Ovary (tissue), 9 donors: ENCODE measurements around the gene PODXL2. TPM values are rescaled to one million over a fixed set of nuclear protein-coding genes. Genes with fewer than 3 reads are reported as not detected.

Experiments
- DNase-seq, 5 donors: peaks; one replicate each; pipeline ENCODE4 v3.0.0-alpha.2; 2019 to 2020
- H3K27ac ChIP-seq, 2 donors: fragments of 200-600 bp; one replicate each; pipeline versions ENCODE4 v1.5.1 to v1.8.0; 2019 to 2022
- H3K27me3 ChIP-seq: fragments of 200-600 bp; one replicate; pipeline ENCODE4 v1.8.0; 2022
- H3K36me3 ChIP-seq: fragments of 200-600 bp; sonication (generic); one replicate; pipeline ENCODE4 v1.5.1; 2019
- H3K4me1 ChIP-seq: one replicate; pipeline ENCODE4 v1.8.1; 2013; ENCODE audit warnings: mild to moderate bottlenecking, moderate library complexity; ENCODE audit not compliant: insufficient read depth
- H3K4me3 ChIP-seq: fragments of 200-600 bp; sonication (generic); one replicate; pipeline ENCODE4 v1.5.1; 2017
- H3K9me3 ChIP-seq, 2 donors: fragments of 200-600 bp in 1 of 2; sonication (generic) in 1 of 2; one replicate each; pipeline versions ENCODE4 v1.5.1 to v1.8.1; 2013 to 2019; ENCODE audit warnings: mild to moderate bottlenecking in 1 of 2, moderate library complexity in 1 of 2
- CTCF ChIP-seq, 3 donors: fragments of 450-650 bp in 2 of 3; fragments of 200-600 bp in 1 of 3; IDR thresholded peaks; one replicate each; pipeline versions ENCODE4 v1.5.1 to v1.8.0; 2016 to 2022; ENCODE audit warnings: antibody characterized with exemption in 3 of 3, mild to moderate bottlenecking in 1 of 3
- EP300 ChIP-seq: sonication (generic); formaldehyde crosslinking; IDR thresholded peaks from one replicate; pipeline ENCODE4 v1.6.1; 2017; ENCODE audit warnings: antibody characterized with exemption
- POLR2A ChIP-seq: fragments of 450-650 bp; IDR thresholded peaks from one replicate; pipeline ENCODE4 v1.6.1; 2017; ENCODE audit warnings: antibody characterized with exemption, mild to moderate bottlenecking, moderate library complexity
- WGBS, 3 donors: extraction: QIAGEN DNeasy Blood & Tissue Kit in 1 of 3; methylation state at CpG; one replicate each; pipeline versions ENCODE4 v1.1.5 to v1.1.7; 2013 to 2017; 5-methylcytosine and 5-hydroxymethylcytosine counted together
- intact Hi-C, 4 donors: fragments of 100-400 bp; cut with DNase I; formaldehyde crosslinking; loops; one replicate each; pipeline versions ENCODE4 v1.11.0 to v1.15.1; 2022 to 2023
- polyA plus RNA-seq, 2 donors: library from polyadenylated mRNA; stranded (reverse); fragments of 200-250 nt in 1 of 2; fragments of 350-450 nt in 1 of 2; fragmentation: Illumina TruSeq in 1 of 2; extraction: RNeasy Lipid Tissue Mini Kit (QIAGEN cat#74804) in 1 of 2; gene quantifications; one replicate each; pipeline ENCODE4 v1.2.3, GENCODE V29; 2013 to 2014
- total RNA-seq, 7 donors: library from RNA; depleted of rRNA in 2 of 7; stranded (reverse); fragments of >200 nt in 2 of 7; fragmentation: NEBNext Ultra II Directional in 3 of 7; extraction: Animal tissue kit (Norgen Biotek cat#: 25700) in 3 of 7; gene quantifications; one replicate each; pipeline versions ENCODE4 v1.1.0 to v1.2.4, GENCODE V29; 2016 to 2023
- donor health status: DM: no; HTN: no; CAD: no; lungs with moderate emphysema.
- donor health status: DM: no; HTN: no; CAD: no.
- donor health status: Bipolar disorder and iron deficiency.
- donor health status: DM: yes; HTN: yes; CAD: no.
- donor health status: DM: no; HTN: no; CAD: no.
- donor health status: DM: yes; HTN: yes; CAD: no.

The PODXL2 gene
- total and polyA plus RNA-seq, 9 donors = 5.3 to 14.3 (median 8.9) TPM

- DNase-seq = peak in 1 of 5 donors; percentile 7
- no peak overlapping the region for H3K27ac ChIP-seq
- TF ChIP-seq POLR2A = no peak
- no peak for TF ChIP-seq CTCF (IDR thresholded peaks at IDR 0.05)
- TF ChIP-seq EP300 = no peak
- no peaks in the 10 kb centered on the region for H3K27me3 ChIP-seq
- H3K36me3 ChIP-seq = no peaks in the 10 kb centered on the region
- WGBS, 3 donors = 80 to 85% (median 81%) methylated on average over 7 of the region's 7 CpGs
- no peaks in the 10 kb centered on the region for H3K9me3 ChIP-seq
- intact Hi-C loops = no loop called here
- H3K4me1 ChIP-seq = peaks cover 3% of the 10 kb centered on the region
- H3K4me3 ChIP-seq = no peak overlapping the region
Observed at GRCh38 chr3:127706312-127706711, 77.3 kb downstream of the PODXL2 start.

- no peaks in the 10 kb centered on the region for H3K36me3 ChIP-seq
- intact Hi-C loops = no loop called here
- no peak for TF ChIP-seq POLR2A
- TF ChIP-seq EP300 = no peak
- no peak for TF ChIP-seq CTCF (IDR thresholded peaks at IDR 0.05)
- peaks cover 3% of the 10 kb centered on the region for H3K4me1 ChIP-seq
- H3K27me3 ChIP-seq = no peaks in the 10 kb centered on the region
- no peak overlapping the region for H3K27ac ChIP-seq
- DNase-seq = peak in 1 of 5 donors; percentile 5
- no peak overlapping the region for H3K4me3 ChIP-seq
- H3K9me3 ChIP-seq = no peaks in the 10 kb centered on the region
- 81 to 88% (median 84%) methylated on average over 16 of the region's 16 CpGs for WGBS, 3 donors
Observed at GRCh38 chr3:127706785-127707351, 77.9 kb downstream of the PODXL2 start.

GRCh38 chr3:127707851-127708411 is 78.9 kb downstream of the PODXL2 start:
- peak in 1 of 5 donors; percentile 3 for DNase-seq
- WGBS, 3 donors = 43 to 48% (median 46%) methylated on average over 13 of the region's 13 CpGs
- Histone ChIP-seq H3K27ac (no peak overlapping the region), H3K4me3 (no peak overlapping the region), H3K36me3 (no peaks in the 10 kb centered on the region), H3K4me1 (no peaks in the 10 kb centered on the region), H3K9me3 (no peaks in the 10 kb centered on the region), H3K27me3 (no peaks in the 10 kb centered on the region)
- intact Hi-C loops = no loop called here
- TF ChIP-seq POLR2A (no peak), CTCF (IDR thresholded peaks at IDR 0.05) (no peak), EP300 (no peak)

GRCh38 chr3:127708837-127709236 is 79.9 kb downstream of the PODXL2 start:
- no peak for TF ChIP-seq EP300
- TF ChIP-seq CTCF (IDR thresholded peaks at IDR 0.05) = no peak
- TF ChIP-seq POLR2A = no peak
- no peak overlapping the region for H3K27ac ChIP-seq
- no peak for DNase-seq
- no peaks in the 10 kb centered on the region for H3K4me1 ChIP-seq
- WGBS, 3 donors = 61 to 87% (median 63%) methylated on average over 2 of the region's 2 CpGs
- H3K4me3 ChIP-seq = no peak overlapping the region
- H3K27me3 ChIP-seq = no peaks in the 10 kb centered on the region
- intact Hi-C loops = no loop called here
- H3K9me3 ChIP-seq = no peaks in the 10 kb centered on the region
- no peaks in the 10 kb centered on the region for H3K36me3 ChIP-seq
